T-helper 22 cell (primary cell): ENCODE measurements around the gene ZNF263.
A peak's percentile ranks its signal among the peaks of the same experiment; 100 is the strongest.
"Not testable (repeated sequence)": the region's sequence is repeated elsewhere in the genome, so short reads cannot be mapped to it uniquely, and the experiment has no call there.

Experiments
- DNase-seq: peaks from one replicate; pipeline ENCODE4 v3.0.0-alpha.2; 2020; ENCODE audit warnings: low read depth

The ZNF263 gene

GRCh38 chr16:3268294-3268693 lies 15.0 kb upstream of the ZNF263 start:
- no peak for DNase-seq

- DNase-seq, result not testable (repeated sequence)
These were observed 12.6 kb upstream of the ZNF263 start for GRCh38 chr16:3270718-3271117.

- DNase-seq, result not testable (repeated sequence)
These were observed 12.0 kb upstream of the ZNF263 start for GRCh38 chr16:3271281-3271680.

DNA sequence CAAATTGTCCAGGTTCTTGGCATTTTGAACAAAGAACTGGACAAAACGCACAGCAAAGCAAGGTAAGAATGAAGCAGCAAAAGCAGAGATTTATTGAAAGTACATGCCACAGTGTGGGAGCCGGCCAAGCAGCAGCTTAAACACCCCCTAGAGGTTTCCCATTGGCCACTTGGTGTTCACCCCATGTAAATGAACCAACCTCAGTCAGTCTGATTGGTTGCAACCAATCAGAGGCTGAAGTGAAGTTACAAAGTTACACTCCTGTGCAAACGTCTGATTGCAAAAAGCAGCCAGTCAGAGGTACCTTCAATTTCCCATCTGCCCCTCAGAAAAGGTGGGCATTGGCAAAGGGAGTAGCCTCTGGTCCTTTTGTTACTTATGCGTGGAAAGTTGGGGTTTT lies 8.8 kb upstream of the ZNF263 start:
- no peak for DNase-seq

- no peak for DNase-seq
These were observed 8.3 kb upstream of the ZNF263 start for GRCh38 chr16:3274947-3275346.

DNA sequence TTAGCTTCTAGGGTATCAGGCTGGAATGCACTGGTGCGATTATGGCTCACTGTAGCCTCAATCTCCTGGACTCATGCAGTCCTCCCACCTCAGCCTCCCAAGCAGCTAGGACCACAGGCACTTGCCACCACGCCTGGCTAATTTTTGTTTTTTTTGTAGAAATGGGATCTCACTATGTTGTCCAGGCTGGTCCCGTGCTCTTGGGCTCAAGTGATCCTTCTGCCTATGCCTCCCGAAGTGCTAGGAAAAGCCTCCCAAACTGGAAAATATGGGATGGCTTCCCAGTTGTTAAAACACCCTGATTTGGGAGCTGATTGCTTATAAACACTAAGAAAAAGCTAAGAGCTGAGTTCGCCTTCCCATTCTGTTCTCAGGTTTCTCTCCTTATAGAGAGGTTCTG lies 6.6 kb upstream of the ZNF263 start:
- DNase-seq, result no peak

DNA sequence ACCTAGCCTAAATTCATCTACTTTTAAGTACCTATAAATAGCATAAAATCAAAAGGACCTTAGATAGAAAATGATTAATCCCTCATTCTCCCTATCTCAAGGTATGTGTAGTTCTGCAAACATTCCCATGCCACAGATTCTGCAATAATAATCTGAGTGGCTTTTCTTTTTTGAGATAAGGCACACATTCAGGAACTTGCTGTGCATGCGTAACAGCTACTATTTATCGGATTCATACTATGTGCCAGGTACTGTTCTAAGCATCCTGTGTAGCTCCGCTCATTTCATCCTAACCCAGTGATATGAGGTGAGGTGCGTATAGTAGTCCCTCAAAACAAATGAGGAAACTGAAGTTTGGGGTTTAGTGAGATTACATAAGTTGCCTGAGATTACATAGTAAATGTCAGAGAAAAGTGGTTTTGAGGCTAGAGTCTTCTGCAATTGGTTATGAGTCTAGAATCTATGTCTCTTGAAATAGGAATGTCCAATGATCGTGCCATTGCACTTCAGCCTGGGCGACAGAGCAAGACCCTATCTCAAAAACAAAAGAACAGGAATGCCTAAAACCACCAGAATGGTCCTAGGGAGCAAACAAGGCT lies 2.0 kb upstream of the ZNF263 start:
- DNase-seq, result no peak

DNA sequence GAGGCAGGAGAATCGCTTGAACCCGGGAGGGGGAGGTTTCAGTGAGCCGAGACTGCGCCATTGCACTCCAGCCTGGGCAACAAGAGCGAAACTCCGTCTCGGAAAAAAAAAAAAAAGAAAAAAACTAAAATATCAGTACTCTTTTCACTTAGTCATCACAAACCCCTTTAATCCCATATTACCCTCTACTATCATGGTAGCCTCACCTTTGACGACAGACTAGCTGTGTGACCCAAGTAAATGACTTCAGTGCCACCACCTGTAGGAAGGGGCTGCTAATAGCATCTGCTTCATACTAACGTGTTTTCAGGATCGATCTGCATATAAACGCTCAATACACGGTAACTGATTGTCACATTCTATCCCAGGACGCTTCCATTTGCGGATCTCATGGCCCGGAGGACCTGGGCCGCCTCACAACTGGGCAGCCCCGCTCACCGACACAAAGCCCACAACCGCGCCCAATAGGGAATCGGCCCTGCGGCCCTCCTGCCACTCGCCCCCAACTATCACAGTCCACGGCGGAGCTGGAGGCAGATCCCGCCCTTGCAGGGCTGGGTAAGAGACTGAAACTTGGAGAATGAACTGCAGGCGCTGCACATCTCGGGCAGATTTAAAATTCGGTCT lies 1.1 kb upstream of the ZNF263 start:
- DNase-seq, result no peak

DNA sequence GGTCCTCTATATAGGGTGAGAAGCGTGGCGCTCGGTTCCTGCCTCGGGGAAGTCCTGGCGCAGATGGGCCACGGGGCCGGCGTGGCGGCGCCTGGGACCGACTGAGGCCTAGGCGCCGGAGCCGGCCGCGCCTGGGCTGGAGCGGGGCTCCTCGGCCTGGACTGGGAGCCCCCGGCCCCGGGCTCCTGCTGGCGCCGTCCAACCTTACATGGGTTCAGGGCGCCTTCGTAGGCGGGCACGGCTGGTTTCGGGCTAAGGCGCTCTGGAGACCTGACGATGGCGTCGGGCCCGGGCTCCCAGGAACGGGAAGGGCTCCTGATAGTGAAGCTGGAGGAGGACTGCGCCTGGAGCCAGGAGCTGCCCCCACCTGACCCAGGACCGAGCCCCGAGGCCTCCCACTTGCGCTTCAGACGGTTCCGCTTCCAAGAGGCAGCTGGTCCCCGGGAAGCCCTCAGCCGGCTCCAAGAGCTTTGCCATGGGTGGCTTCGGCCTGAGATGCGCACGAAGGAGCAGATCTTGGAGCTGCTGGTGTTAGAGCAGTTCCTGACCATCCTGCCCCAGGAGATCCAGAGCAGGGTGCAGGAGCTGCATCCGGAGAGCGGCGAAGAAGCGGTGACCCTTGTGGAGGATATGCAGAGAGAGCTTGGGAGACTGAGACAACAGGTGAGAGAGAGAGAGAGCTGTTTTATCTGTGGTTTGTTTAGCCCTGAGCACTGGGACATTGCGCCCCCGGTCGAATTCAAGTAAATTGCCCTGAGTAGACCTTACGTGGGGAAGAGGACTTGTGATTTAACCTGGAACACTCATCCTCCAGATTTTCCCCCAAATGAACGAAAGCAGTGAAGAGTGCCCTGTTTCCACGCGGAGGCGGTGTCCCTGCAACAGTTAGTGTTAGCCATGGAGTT lies 504 bp downstream of the ZNF263 start:
- no peak for DNase-seq

- DNase-seq, result no peak
These were observed 1.8 kb downstream of the ZNF263 start for GRCh38 chr16:3285131-3285530.

DNA sequence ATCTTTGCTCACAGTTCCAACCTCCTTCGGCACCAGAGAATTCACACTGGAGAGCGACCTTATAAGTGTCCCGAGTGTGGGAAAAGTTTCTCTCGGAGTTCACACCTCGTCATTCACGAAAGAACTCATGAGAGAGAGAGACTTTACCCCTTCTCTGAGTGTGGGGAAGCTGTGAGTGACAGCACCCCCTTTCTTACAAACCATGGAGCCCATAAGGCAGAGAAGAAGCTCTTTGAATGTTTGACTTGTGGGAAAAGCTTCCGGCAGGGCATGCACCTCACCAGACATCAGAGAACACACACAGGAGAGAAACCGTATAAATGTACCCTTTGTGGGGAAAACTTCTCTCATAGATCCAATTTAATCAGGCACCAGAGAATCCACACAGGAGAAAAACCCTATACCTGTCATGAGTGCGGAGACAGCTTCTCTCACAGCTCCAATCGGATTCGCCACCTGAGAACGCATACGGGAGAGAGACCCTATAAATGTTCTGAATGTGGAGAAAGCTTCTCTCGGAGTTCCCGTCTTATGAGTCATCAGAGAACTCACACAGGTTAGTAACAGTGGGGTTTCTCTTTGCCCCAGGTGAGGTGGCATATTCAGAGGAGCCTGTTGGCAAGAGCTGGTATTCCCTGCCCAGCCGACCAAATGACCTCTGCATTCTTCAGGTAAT lies 6.8 kb downstream of the ZNF263 start:
- DNase-seq, result no peak

GRCh38 chr16:3292604-3293003 lies 9.3 kb downstream of the ZNF263 start:
- no peak for DNase-seq

GRCh38 chr16:3295209-3295608 lies 11.9 kb downstream of the ZNF263 start:
- no peak for DNase-seq

GRCh38 chr16:3295783-3296182 lies 12.5 kb downstream of the ZNF263 start:
- no peak for DNase-seq

DNA sequence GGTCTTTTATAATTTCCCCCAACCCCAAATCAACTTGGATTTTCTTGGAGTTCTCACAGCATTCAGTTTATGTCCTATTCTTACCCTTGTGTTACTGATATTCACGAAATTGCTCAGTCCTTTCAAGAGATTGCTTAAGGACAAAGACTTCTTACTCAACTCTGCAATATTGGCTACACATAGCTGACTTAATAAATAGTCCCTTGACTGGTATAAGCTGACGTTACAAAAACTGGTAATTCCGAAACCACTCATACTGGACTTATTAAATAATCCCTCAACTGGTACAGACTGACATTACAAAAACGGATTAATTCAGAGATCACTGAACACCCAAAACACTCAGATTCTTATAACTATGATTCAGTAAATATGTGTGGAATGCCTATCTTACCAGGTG lies 21.1 kb downstream of the ZNF263 start:
- DNase-seq, result no peak

GRCh38 chr16:3305109-3306068 lies 22.1 kb downstream of the ZNF263 start, which contains the start of the genes TIGD7 and ZNF75A:
Gene TIGD7 (minus strand): TSS chr16:3305430. CDS start chr16:3300614, 4,816 bp downstream.
Gene ZNF75A (plus strand): TSS chr16:3305497. CDS start chr16:3308429, 2,932 bp downstream.
- peak; percentile 62 for DNase-seq

DNA sequence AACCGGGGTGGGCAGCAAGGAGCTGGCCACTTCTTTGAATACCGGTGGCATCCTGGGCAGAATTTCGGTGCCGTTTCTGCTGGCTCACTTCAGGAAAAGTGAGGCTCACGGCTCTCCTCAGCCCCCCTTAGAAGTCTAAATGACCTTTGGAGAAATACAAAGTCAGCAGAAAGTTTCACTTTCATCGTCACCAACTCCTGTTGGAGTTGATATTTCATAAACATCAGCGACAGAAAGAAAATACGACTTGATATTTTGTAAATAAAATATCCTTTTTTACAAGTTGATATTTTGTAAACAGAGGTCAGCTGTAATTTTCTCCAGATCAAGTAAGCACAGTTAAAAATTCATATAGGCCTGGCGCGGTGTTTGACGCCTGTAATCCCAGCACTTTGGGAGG lies 22.8 kb downstream of the ZNF263 start:
- DNase-seq, result no peak

- no peak for DNase-seq
These were observed 28.2 kb downstream of the ZNF263 start for GRCh38 chr16:3311496-3311895.

- no peak for DNase-seq
These were observed 34.2 kb downstream of the ZNF263 start for GRCh38 chr16:3317315-3317999.

- no peak for DNase-seq
These were observed 38.5 kb downstream of the ZNF263 start for GRCh38 chr16:3321816-3322215.

GRCh38 chr16:3327514-3327913 lies 44.2 kb downstream of the ZNF263 start:
- DNase-seq, result no peak
